Left lung (tissue), 10 donors: ENCODE results near the gene PTGFR. TPM values are rescaled to one million over a fixed set of nuclear protein-coding genes. Genes with fewer than 3 reads are reported as not detected.

Experiments used
- ATAC-seq: fragments of 200-7000 bp; cut with Tn5 transposase; one replicate; pipeline ENCODE4 v1.9.1; 2020; ENCODE audit warnings: moderate library complexity
- DNase-seq, 4 donors: peaks; one replicate each; pipeline ENCODE4 v3.0.0-alpha.2; 2013 to 2020
- H3K27ac ChIP-seq, 2 donors: fragments of 200-600 bp; sonication (generic) in 1 of 2; one replicate each; pipeline versions ENCODE4 v1.5.0 to v1.8.0; 2020 to 2021
- H3K27me3 ChIP-seq, 2 donors: fragments of 200-600 bp; sonication (generic) in 1 of 2; one replicate each; pipeline versions ENCODE4 v1.5.0 to v1.8.0; 2020 to 2021
- H3K36me3 ChIP-seq, 2 donors: fragments of 200-600 bp; sonication (generic) in 1 of 2; one replicate each; pipeline versions ENCODE4 v1.5.0 to v1.8.0; 2020 to 2021
- H3K4me1 ChIP-seq, 2 donors: fragments of 200-600 bp; one replicate each; pipeline ENCODE4 v1.8.0; 2021
- H3K4me3 ChIP-seq, 2 donors: fragments of 200-600 bp; sonication (generic) in 1 of 2; one replicate each; pipeline versions ENCODE4 v1.5.0 to v1.8.0; 2020 to 2021; ENCODE audit warnings: mild to moderate bottlenecking in 1 of 2
- H3K9me3 ChIP-seq, 2 donors: fragments of 200-600 bp; sonication (generic) in 1 of 2; one replicate each; pipeline versions ENCODE4 v1.5.0 to v1.8.0; 2020 to 2021
- intact Hi-C, 2 donors: fragments of 100-400 bp; cut with DNase I; formaldehyde crosslinking; loops; one replicate each; pipeline versions ENCODE4 v1.11.2 to v1.14.2; 2022
- polyA plus RNA-seq, 6 donors: library from polyadenylated mRNA; unstranded; fragments of 120-200 nt; gene quantifications; one replicate each; pipeline ENCODE4 v1.2.1, GENCODE V29; 2013; ENCODE audit not compliant: insufficient read length in 6 of 6
- total RNA-seq, 2 donors: library from RNA; stranded (reverse); fragmentation: NEBNext Ultra II Directional; extraction: Animal tissue kit (Norgen Biotek cat#: 25700); gene quantifications; one replicate each; pipeline ENCODE4 v1.2.1, GENCODE V29; 2021
- TF ChIP-seq, protein P1 (sequence below), 2 donors: fragments of 200-600 bp; sonication (generic) in 1 of 2; IDR thresholded peaks; one replicate each; pipeline versions ENCODE4 v1.5.0 to v1.8.0; 2021; ENCODE audit warnings: antibody characterized with exemption in 2 of 2
- donor health status: DM: no; HTN: yes; CAD: no.
- donor health status: DM: no; HTN: no; CAD: no.

Gene PTGFR
- total and polyA plus RNA-seq, 8 donors, result 0.10 to 4.7 (median 0.16) TPM

DNA sequence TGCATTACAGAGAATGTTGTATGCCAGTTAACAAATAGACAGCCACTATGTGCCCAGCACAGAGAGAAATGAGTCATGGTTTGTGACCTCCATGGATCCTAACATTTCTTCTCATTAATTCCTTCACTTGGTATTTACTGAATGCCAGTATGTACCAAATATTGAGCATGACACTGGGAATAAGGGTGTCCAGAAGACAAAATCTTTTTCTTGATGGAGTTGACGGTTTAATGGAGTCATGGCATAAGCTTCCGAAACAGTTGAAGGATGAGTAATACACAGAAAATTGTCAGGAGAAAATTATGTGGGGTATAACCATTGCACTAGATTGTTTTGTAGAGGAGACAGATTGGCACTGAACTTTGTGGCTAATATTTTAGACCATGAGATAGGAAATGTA lies 36.9 kb downstream of the PTGFR start:
- Histone ChIP-seq H3K9me3 (no peaks in the 10 kb centered on the region), H3K4me3 (no peak overlapping the region), H3K36me3 (no peaks in the 10 kb centered on the region), H3K4me1 (no peaks in the 10 kb centered on the region), H3K27me3 (no peaks in the 10 kb centered on the region), H3K27ac (no peak overlapping the region)
- intact Hi-C loops, result no loop called here
- ATAC-seq (no peak), DNase-seq (no peak)
- TF ChIP-seq, protein P1, sequence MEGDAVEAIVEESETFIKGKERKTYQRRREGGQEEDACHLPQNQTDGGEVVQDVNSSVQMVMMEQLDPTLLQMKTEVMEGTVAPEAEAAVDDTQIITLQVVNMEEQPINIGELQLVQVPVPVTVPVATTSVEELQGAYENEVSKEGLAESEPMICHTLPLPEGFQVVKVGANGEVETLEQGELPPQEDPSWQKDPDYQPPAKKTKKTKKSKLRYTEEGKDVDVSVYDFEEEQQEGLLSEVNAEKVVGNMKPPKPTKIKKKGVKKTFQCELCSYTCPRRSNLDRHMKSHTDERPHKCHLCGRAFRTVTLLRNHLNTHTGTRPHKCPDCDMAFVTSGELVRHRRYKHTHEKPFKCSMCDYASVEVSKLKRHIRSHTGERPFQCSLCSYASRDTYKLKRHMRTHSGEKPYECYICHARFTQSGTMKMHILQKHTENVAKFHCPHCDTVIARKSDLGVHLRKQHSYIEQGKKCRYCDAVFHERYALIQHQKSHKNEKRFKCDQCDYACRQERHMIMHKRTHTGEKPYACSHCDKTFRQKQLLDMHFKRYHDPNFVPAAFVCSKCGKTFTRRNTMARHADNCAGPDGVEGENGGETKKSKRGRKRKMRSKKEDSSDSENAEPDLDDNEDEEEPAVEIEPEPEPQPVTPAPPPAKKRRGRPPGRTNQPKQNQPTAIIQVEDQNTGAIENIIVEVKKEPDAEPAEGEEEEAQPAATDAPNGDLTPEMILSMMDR (IDR thresholded peaks at IDR 0.05), result no peak

DNA sequence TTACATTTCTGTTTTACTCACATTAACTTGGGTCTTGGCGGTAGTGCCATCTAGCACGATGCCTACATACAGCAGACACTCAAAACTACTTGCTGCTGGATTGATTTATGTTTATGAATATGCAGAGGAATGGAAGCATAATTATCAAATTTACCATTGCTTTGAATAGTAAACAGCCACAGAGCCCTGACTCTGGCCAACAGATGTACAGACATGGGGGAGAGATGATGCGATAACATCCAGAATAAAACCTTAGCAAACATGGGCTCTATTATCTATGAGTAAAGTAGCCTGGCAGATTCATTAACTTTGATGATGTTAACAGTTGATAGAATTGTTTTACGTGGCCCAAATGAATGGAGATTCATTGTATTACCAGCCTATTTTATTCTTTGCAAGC lies 42.8 kb downstream of the PTGFR start:
- Histone ChIP-seq H3K27ac (no peak overlapping the region), H3K36me3 (no peaks in the 10 kb centered on the region), H3K4me1 (no peaks in the 10 kb centered on the region), H3K9me3 (no peaks in the 10 kb centered on the region), H3K27me3 (no peaks in the 10 kb centered on the region), H3K4me3 (no peak overlapping the region)
- ATAC-seq (no peak), DNase-seq (no peak)
- intact Hi-C loops, result no loop called here
- TF ChIP-seq, protein P1 (IDR thresholded peaks at IDR 0.05), result no peak

DNA sequence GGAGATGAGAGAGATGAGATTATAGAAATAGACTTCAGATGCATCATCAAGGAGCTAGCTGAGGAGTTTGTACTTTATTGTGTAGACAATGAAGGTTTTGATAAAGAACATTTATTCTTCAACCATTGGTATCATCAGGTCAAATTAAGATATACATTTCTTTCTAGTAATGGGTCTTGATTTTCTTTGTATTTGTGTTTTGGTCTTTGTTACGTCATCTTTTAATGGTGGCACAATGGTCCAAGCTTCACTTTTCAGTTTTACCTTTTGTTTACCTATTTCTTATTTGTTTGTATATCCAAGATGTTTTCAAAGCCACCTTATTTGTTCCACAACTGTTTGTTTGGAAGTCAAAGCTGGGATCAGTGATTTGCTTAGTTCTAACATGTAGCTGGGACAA lies 44.5 kb downstream of the PTGFR start:
- Histone ChIP-seq H3K27me3 (no peaks in the 10 kb centered on the region), H3K4me3 (no peak overlapping the region), H3K4me1 (no peaks in the 10 kb centered on the region), H3K36me3 (no peaks in the 10 kb centered on the region), H3K9me3 (no peaks in the 10 kb centered on the region), H3K27ac (no peak overlapping the region)
- no peak for DNase-seq
- intact Hi-C loops, result no loop called here
- ATAC-seq, result no peak
- TF ChIP-seq, protein P1 (IDR thresholded peaks at IDR 0.05), result no peak

DNA sequence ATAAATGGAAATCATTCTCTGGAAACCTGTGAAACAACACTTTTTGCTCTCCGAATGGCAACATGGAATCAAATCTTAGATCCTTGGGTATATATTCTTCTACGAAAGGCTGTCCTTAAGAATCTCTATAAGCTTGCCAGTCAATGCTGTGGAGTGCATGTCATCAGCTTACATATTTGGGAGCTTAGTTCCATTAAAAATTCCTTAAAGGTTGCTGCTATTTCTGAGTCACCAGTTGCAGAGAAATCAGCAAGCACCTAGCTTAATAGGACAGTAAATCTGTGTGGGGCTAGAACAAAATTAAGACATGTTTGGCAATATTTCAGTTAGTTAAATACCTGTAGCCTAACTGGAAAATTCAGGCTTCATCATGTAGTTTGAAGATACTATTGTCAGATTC lies 45.7 kb downstream of the PTGFR start:
- intact Hi-C loops, result no loop called here
- no peaks in the 10 kb centered on the region for H3K36me3 ChIP-seq
- ATAC-seq (no peak), DNase-seq (no peak)
- H3K4me1 ChIP-seq, result no peaks in the 10 kb centered on the region
- H3K9me3 ChIP-seq, result peaks cover 0 to 2% of the 10 kb centered on the region in 2 donors
- no peaks in the 10 kb centered on the region for H3K27me3 ChIP-seq
- H3K4me3 ChIP-seq, result no peak overlapping the region
- TF ChIP-seq, protein P1 (IDR thresholded peaks at IDR 0.05), result no peak
- H3K27ac ChIP-seq, result no peak overlapping the region

DNA sequence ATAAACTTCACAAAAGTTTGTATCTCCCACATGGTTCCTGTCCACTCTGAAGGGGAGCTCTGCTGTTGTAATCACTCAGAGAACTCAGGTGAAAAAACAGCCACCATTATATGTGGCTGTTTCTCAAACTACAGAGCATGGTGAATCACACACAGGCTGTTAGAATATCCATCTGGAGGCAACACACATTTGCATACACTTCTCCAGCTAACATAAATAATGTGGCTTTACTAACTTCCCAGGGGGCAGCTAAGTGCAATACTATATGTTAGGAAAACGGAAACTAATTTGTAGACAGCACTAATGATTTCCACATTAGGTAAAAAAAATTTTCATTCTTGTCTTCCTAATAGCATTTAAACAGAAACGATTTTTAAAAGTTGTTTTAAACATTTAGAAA lies 49.3 kb downstream of the PTGFR start:
- intact Hi-C loops, result no loop called here
- TF ChIP-seq, protein P1 (IDR thresholded peaks at IDR 0.05), result no peak
- Histone ChIP-seq H3K9me3 (peaks cover 0 to 10% of the 10 kb centered on the region in 2 donors), H3K36me3 (no peaks in the 10 kb centered on the region), H3K4me3 (no peak overlapping the region), H3K27me3 (no peaks in the 10 kb centered on the region), H3K4me1 (no peaks in the 10 kb centered on the region), H3K27ac (no peak overlapping the region)
- no peak for ATAC-seq
- no peak for DNase-seq
